Astrocyte (in vitro differentiated cells and primary cell): ENCODE measurements around the gene UNC5C. TPM values are rescaled to one million over a fixed set of nuclear protein-coding genes. Genes with fewer than 3 reads are reported as not detected.

Experiments used
- DNase-seq: peaks from one replicate; pipeline ENCODE4 v3.0.0-alpha.2; 2010; ENCODE audit warnings: low read depth
- FAIRE-seq: peaks from 2 replicates; lab custom pipeline; 2011; peaks lifted over from hg19 to GRCh38; lab: Jason Lieb, UNC
- H2AFZ ChIP-seq: 2 replicates; pipeline ENCODE4 v1.6.0; 2012; ENCODE audit warnings: low read depth, low read length, inconsistent platforms
- H3K27ac ChIP-seq: 2 replicates; pipeline ENCODE4 v1.5.1; 2011; ENCODE audit warnings: low read depth, low read length, inconsistent platforms
- H3K27me3 ChIP-seq: 2 replicates; pipeline ENCODE4 v1.6.0; 2011; ENCODE audit warnings: low read length, inconsistent platforms; ENCODE audit not compliant: insufficient read depth
- H3K36me3 ChIP-seq: 2 replicates; pipeline ENCODE4 v1.5.1; 2011; ENCODE audit warnings: low read length, inconsistent platforms; ENCODE audit not compliant: insufficient read depth
- H3K4me1 ChIP-seq: 2 replicates; pipeline ENCODE4 v1.5.1; 2011; ENCODE audit warnings: low read length, inconsistent platforms; ENCODE audit not compliant: insufficient read depth
- H3K4me2 ChIP-seq: 2 replicates; pipeline ENCODE4 v1.6.0; 2012; ENCODE audit warnings: low read length, inconsistent platforms
- H3K4me3 ChIP-seq: 2 replicates; pipeline ENCODE4 v1.5.1; 2011; ENCODE audit warnings: low read depth, mild to moderate bottlenecking, low read length, inconsistent platforms; ENCODE audit not compliant: insufficient read depth
- H3K79me2 ChIP-seq: 2 replicates; pipeline ENCODE4 v1.6.0; 2012; ENCODE audit warnings: mild to moderate bottlenecking, low read length, inconsistent platforms; ENCODE audit not compliant: insufficient read depth
- H3K9ac ChIP-seq: 2 replicates; pipeline ENCODE4 v1.6.0; 2012; ENCODE audit warnings: mild to moderate bottlenecking, low read length, inconsistent platforms
- H3K9me3 ChIP-seq: 2 replicates; pipeline ENCODE4 v1.5.1; 2012; ENCODE audit warnings: low read depth, mild to moderate bottlenecking, low read length, inconsistent platforms; ENCODE audit not compliant: insufficient read depth
- H4K20me1 ChIP-seq: 2 replicates; pipeline ENCODE4 v1.6.0; 2012; ENCODE audit warnings: low read length, inconsistent platforms; ENCODE audit not compliant: insufficient read depth
- H3K27ac Mint-ChIP-seq: one replicate; pipeline ENCODE4 v1.8.0; 2021; ENCODE audit warnings: mild to moderate bottlenecking, mixed read lengths; ENCODE audit not compliant: unreplicated experiment
- H3K27me3 Mint-ChIP-seq: one replicate; pipeline ENCODE4 v1.8.0; 2021; ENCODE audit warnings: low read depth, mixed read lengths; ENCODE audit not compliant: unreplicated experiment
- H3K36me3 Mint-ChIP-seq: one replicate; pipeline ENCODE4 v1.8.0; 2021; ENCODE audit warnings: low read depth, mixed read lengths; ENCODE audit not compliant: unreplicated experiment
- H3K4me1 Mint-ChIP-seq: one replicate; pipeline ENCODE4 v1.8.0; 2021; ENCODE audit warnings: low read depth, mixed read lengths; ENCODE audit not compliant: unreplicated experiment
- H3K4me3 Mint-ChIP-seq: one replicate; pipeline ENCODE4 v1.8.0; 2021; ENCODE audit warnings: mild to moderate bottlenecking, moderate library complexity, mixed read lengths; ENCODE audit not compliant: unreplicated experiment
- H3K9me3 Mint-ChIP-seq: one replicate; pipeline ENCODE4 v1.8.0; 2021; ENCODE audit warnings: mild to moderate bottlenecking, mixed read lengths; ENCODE audit not compliant: unreplicated experiment
- CTCF ChIP-seq: IDR thresholded peaks from 2 replicates; pipeline ENCODE4 v1.5.1; 2011; ENCODE audit warnings: low read depth, mild to moderate bottlenecking, inconsistent platforms, low read length, moderate library complexity; ENCODE audit not compliant: insufficient read depth
- EZH2 ChIP-seq: IDR thresholded peaks from 2 replicates; pipeline ENCODE4 v1.6.1; 2012; ENCODE audit warnings: mild to moderate bottlenecking, low read length, inconsistent platforms; ENCODE audit not compliant: insufficient read depth
- total RNA-seq: library from RNA; stranded (reverse); gene quantifications from 2 replicates; pipeline ENCODE4 v1.2.1, GENCODE V29; 2021

Gene UNC5C
- total RNA-seq, 1 donor from 2014 or later: 3.1 TPM

- Histone ChIP-seq H3K4me3 (no peak overlapping the region), H3K9ac (peak overlapping the region; percentile 29), H4K20me1 (no peaks in the 10 kb centered on the region), H3K9me3 (no peaks in the 10 kb centered on the region), H3K79me2 (no peaks in the 10 kb centered on the region), H2AFZ (peak overlapping the region; percentile 36), H3K4me2 (peak overlapping the region; percentile 55), H3K4me1 (peaks cover 7% of the 10 kb centered on the region), H3K36me3 (no peaks in the 10 kb centered on the region), H3K27me3 (no peaks in the 10 kb centered on the region), H3K27ac (no peak overlapping the region)
- DNase-seq: peak; percentile 94
- peaks cover 17% of the 10 kb centered on the region for H3K4me1 Mint-ChIP-seq
- TF ChIP-seq CTCF: no peak
- no peak for TF ChIP-seq EZH2
- H3K27ac Mint-ChIP-seq: peak overlapping the region; percentile 94
- no peak for FAIRE-seq
- peaks cover 4% of the 10 kb centered on the region for H3K9me3 Mint-ChIP-seq
- H3K4me3 Mint-ChIP-seq: no peak overlapping the region
- no peaks in the 10 kb centered on the region for H3K36me3 Mint-ChIP-seq
- no peaks in the 10 kb centered on the region for H3K27me3 Mint-ChIP-seq
These were observed 243.9 kb downstream of the UNC5C start for GRCh38 chr4:95304898-95305297.

GRCh38 chr4:95300304-95300703 lies 248.5 kb downstream of the UNC5C start:
- Histone ChIP-seq H3K4me2 (no peak overlapping the region), H3K9me3 (no peaks in the 10 kb centered on the region), H4K20me1 (no peaks in the 10 kb centered on the region), H2AFZ (no peak overlapping the region), H3K27ac (no peak overlapping the region), H3K79me2 (no peaks in the 10 kb centered on the region), H3K4me1 (peaks cover 7% of the 10 kb centered on the region), H3K4me3 (no peak overlapping the region), H3K27me3 (no peaks in the 10 kb centered on the region), H3K9ac (no peak overlapping the region), H3K36me3 (no peaks in the 10 kb centered on the region)
- H3K27me3 Mint-ChIP-seq: no peaks in the 10 kb centered on the region
- peaks cover 4% of the 10 kb centered on the region for H3K36me3 Mint-ChIP-seq
- H3K4me3 Mint-ChIP-seq: no peak overlapping the region
- peaks cover 14% of the 10 kb centered on the region for H3K4me1 Mint-ChIP-seq
- no peak overlapping the region for H3K27ac Mint-ChIP-seq
- peaks cover 11% of the 10 kb centered on the region for H3K9me3 Mint-ChIP-seq
- TF ChIP-seq EZH2 (no peak), CTCF (no peak)
- FAIRE-seq (no peak), DNase-seq (no peak)

- Histone ChIP-seq H3K4me3 (no peak overlapping the region), H3K9me3 (no peaks in the 10 kb centered on the region), H3K36me3 (no peaks in the 10 kb centered on the region), H3K4me1 (no peaks in the 10 kb centered on the region), H2AFZ (no peak overlapping the region), H4K20me1 (no peaks in the 10 kb centered on the region), H3K9ac (no peak overlapping the region), H3K79me2 (no peaks in the 10 kb centered on the region), H3K4me2 (no peak overlapping the region), H3K27ac (no peak overlapping the region), H3K27me3 (no peaks in the 10 kb centered on the region)
- H3K36me3 Mint-ChIP-seq: peaks cover 6% of the 10 kb centered on the region
- no peak overlapping the region for H3K27ac Mint-ChIP-seq
- no peaks in the 10 kb centered on the region for H3K27me3 Mint-ChIP-seq
- H3K9me3 Mint-ChIP-seq: peaks cover 8% of the 10 kb centered on the region
- H3K4me3 Mint-ChIP-seq: no peak overlapping the region
- DNase-seq (no peak), FAIRE-seq (no peak)
- no peaks in the 10 kb centered on the region for H3K4me1 Mint-ChIP-seq
- TF ChIP-seq CTCF (no peak), EZH2 (no peak)
These were observed 252.7 kb downstream of the UNC5C start for GRCh38 chr4:95296052-95296451.
